Endodermal cell (in vitro differentiated cells): Measurements from ENCODE around the gene ZGLP1. TPM values are rescaled to one million over a fixed set of nuclear protein-coding genes. Genes with fewer than 3 reads are reported as not detected.

ENCODE experiments used
- DNase-seq: peaks from one replicate; pipeline ENCODE4 v3.0.0-alpha.2; 2017
- H3K27ac ChIP-seq: 2 replicates; pipeline ENCODE4 v1.5.1; 2013; ENCODE audit warnings: mild to moderate bottlenecking, low read depth, low read length, moderate library complexity
- H3K27me3 ChIP-seq: 2 replicates; pipeline ENCODE4 v1.6.1; 2013; ENCODE audit warnings: mild to moderate bottlenecking, low read length, moderate library complexity; ENCODE audit not compliant: insufficient read depth, control insufficient read depth, poor library complexity, severe bottlenecking
- H3K36me3 ChIP-seq: 2 replicates; pipeline ENCODE4 v1.7.0; 2013; ENCODE audit warnings: mild to moderate bottlenecking, low read length, moderate library complexity; ENCODE audit not compliant: control insufficient read depth, insufficient read depth
- H3K4me1 ChIP-seq: one replicate; pipeline ENCODE4 v1.7.0; 2013; ENCODE audit warnings: low read length; ENCODE audit not compliant: control insufficient read depth, insufficient read depth
- H3K4me3 ChIP-seq: 2 replicates; pipeline ENCODE4 v1.5.1; 2013; ENCODE audit warnings: mild to moderate bottlenecking, low read length, moderate library complexity
- H3K9ac ChIP-seq: 2 replicates; pipeline ENCODE4 v1.6.1; 2013; ENCODE audit warnings: mild to moderate bottlenecking, low read length, moderate library complexity; ENCODE audit not compliant: poor library complexity, severe bottlenecking; ENCODE audit errors: extremely low read depth
- H3K9me3 ChIP-seq: 2 replicates; pipeline ENCODE4 v1.6.1; 2013; ENCODE audit warnings: mild to moderate bottlenecking, low read length, moderate library complexity; ENCODE audit not compliant: control insufficient read depth
- H3K27ac Mint-ChIP-seq: 2 replicates; pipeline ENCODE4 v1.8.0; 2020; ENCODE audit warnings: mixed read lengths
- H3K27me3 Mint-ChIP-seq: 2 replicates; pipeline ENCODE4 v1.8.0; 2021; ENCODE audit warnings: mild to moderate bottlenecking, mixed read lengths; ENCODE audit not compliant: insufficient read depth
- H3K36me3 Mint-ChIP-seq: 2 replicates; pipeline ENCODE4 v1.8.0; 2020; ENCODE audit warnings: low read depth, mixed read lengths
- H3K4me1 Mint-ChIP-seq: 2 replicates; pipeline ENCODE4 v1.8.0; 2020; ENCODE audit warnings: mixed read lengths
- H3K4me3 Mint-ChIP-seq: 2 replicates; pipeline ENCODE4 v1.8.0; 2020; ENCODE audit warnings: mild to moderate bottlenecking, moderate library complexity, mixed read lengths
- H3K9me3 Mint-ChIP-seq: 2 replicates; pipeline ENCODE4 v1.8.0; 2020; ENCODE audit warnings: mild to moderate bottlenecking, mixed read lengths
- CTCF ChIP-seq: fragments of 200-600 bp; sonication (generic); conservative IDR thresholded peaks from 2 replicates; pipeline ENCODE4 v1.5.0; 2021; ENCODE audit warnings: antibody characterized with exemption, mild to moderate bottlenecking
- WGBS, 2 experiments: methylation state at CpG; one replicate each; pipeline versions ENCODE4 v1.1.5 to v1.1.7; 2013; ENCODE audit warnings: missing lambda C conversion rate in 2 of 2, mixed read lengths in 1 of 2; ENCODE audit not compliant: insufficient coverage in 1 of 2, insufficient read length in 1 of 2; 5-methylcytosine and 5-hydroxymethylcytosine counted together
- total RNA-seq, 2 donors: library from RNA; stranded (reverse); fragmentation: NEBNext Ultra II Directional in 1 of 2; extraction: Animal tissue kit (Norgen Biotek cat#: 25700) in 1 of 2; gene quantifications; 2 replicates in 1 of 2; 3 replicates in 1 of 2; pipeline ENCODE4 v1.2.1, GENCODE V29; 2021

Gene ZGLP1
- total RNA-seq, 2 donors from 2014 or later, result 4.5 to 7.8 TPM

GRCh38 chr19:10292789-10293636 is 16.6 kb downstream of the ZGLP1 start:
- H3K27ac ChIP-seq, result no peak overlapping the region
- WGBS, 2 experiments, result 26 to 34% methylated on average over 35 to 56 of the region's 56 CpGs
- H3K27ac Mint-ChIP-seq, result no peak overlapping the region

GRCh38 chr19:10292206-10292788 is 17.3 kb downstream of the ZGLP1 start:
- peak; percentile 98 for DNase-seq
- Mint-ChIP-seq H3K27ac (no peak overlapping the region), H3K4me3 (peak overlapping the region; percentile 42), H3K36me3 (no peaks in the 10 kb centered on the region), H3K4me1 (peaks cover 14% of the 10 kb centered on the region), H3K9me3 (peaks cover 12% of the 10 kb centered on the region), H3K27me3 (peaks cover 99% of the 10 kb centered on the region)
- Histone ChIP-seq H3K9ac (no peak overlapping the region), H3K4me1 (peaks cover 3% of the 10 kb centered on the region), H3K27me3 (peaks cover 99% of the 10 kb centered on the region), H3K4me3 (peak overlapping the region; percentile 68), H3K27ac (no peak overlapping the region), H3K9me3 (no peaks in the 10 kb centered on the region), H3K36me3 (no peaks in the 10 kb centered on the region)
- WGBS, 2 experiments, result 2 to 5% methylated on average over 20 to 45 of the region's 45 CpGs
- no peak for TF ChIP-seq CTCF

More at GRCh38 chr19:10292789-10293636, 16.6 kb downstream of the ZGLP1 start:
- Mint-ChIP-seq H3K9me3 (peaks cover 10% of the 10 kb centered on the region), H3K4me1 (peaks cover 14% of the 10 kb centered on the region), H3K27me3 (peaks cover 99% of the 10 kb centered on the region), H3K36me3 (no peaks in the 10 kb centered on the region), H3K4me3 (peak overlapping the region; percentile 42)
- peak overlapping the region; percentile 68 for H3K4me3 ChIP-seq
- no peak for DNase-seq
- H3K36me3 ChIP-seq, result no peaks in the 10 kb centered on the region
- H3K9me3 ChIP-seq, result no peaks in the 10 kb centered on the region
- peaks cover 98% of the 10 kb centered on the region for H3K27me3 ChIP-seq
- no peak for TF ChIP-seq CTCF
- no peak overlapping the region for H3K9ac ChIP-seq
- H3K4me1 ChIP-seq, result peaks cover 3% of the 10 kb centered on the region

- Histone ChIP-seq H3K4me3 (peak overlapping the region; percentile 68), H3K9me3 (no peaks in the 10 kb centered on the region), H3K36me3 (no peaks in the 10 kb centered on the region), H3K9ac (no peak overlapping the region), H3K27ac (no peak overlapping the region), H3K27me3 (peaks cover 100% of the 10 kb centered on the region), H3K4me1 (peaks cover 3% of the 10 kb centered on the region)
- WGBS, 2 experiments, result 2 to 9% methylated on average over 16 to 49 of the region's 49 CpGs
- H3K27me3 Mint-ChIP-seq, result peaks cover 99% of the 10 kb centered on the region
- no peak overlapping the region for H3K27ac Mint-ChIP-seq
- peak overlapping the region; percentile 42 for H3K4me3 Mint-ChIP-seq
- H3K36me3 Mint-ChIP-seq, result no peaks in the 10 kb centered on the region
- H3K4me1 Mint-ChIP-seq, result peaks cover 14% of the 10 kb centered on the region
- peaks cover 10% of the 10 kb centered on the region for H3K9me3 Mint-ChIP-seq
- DNase-seq, result no peak
- TF ChIP-seq CTCF, result no peak
Observed at GRCh38 chr19:10291554-10292205, 17.9 kb downstream of the ZGLP1 start.
